Karpas-422 (cell line): ENCODE data around the gene CACNA1E. TPM values are rescaled to one million over a fixed set of nuclear protein-coding genes. Genes with fewer than 3 reads are reported as not detected.

Source experiments
- DNase-seq: peaks from one replicate; pipeline ENCODE4 v3.0.0-alpha.2; 2015
- H2AFZ ChIP-seq: fragments of 200-600 bp; sonication (generic); 2 replicates; pipeline ENCODE4 v1.6.1; 2014; ENCODE audit warnings: antibody characterized with exemption, low read length, mixed read lengths
- H3K27ac ChIP-seq: fragments of 200-600 bp; sonication (generic); 2 replicates; pipeline ENCODE4 v1.5.1; 2014; ENCODE audit warnings: mild to moderate bottlenecking, low read length, moderate library complexity
- H3K27me3 ChIP-seq: fragments of 200-600 bp; sonication (generic); 2 replicates; pipeline ENCODE4 v1.6.1; 2014; ENCODE audit warnings: low read length, mixed read lengths
- H3K36me3 ChIP-seq: fragments of 200-600 bp; sonication (generic); 2 replicates; pipeline ENCODE4 v1.6.1; 2014; ENCODE audit warnings: low read length, mixed read lengths; ENCODE audit not compliant: insufficient read depth
- H3K4me1 ChIP-seq: fragments of 200-600 bp; sonication (generic); 2 replicates; pipeline ENCODE4 v1.6.1; 2014; ENCODE audit warnings: mild to moderate bottlenecking, low read length, mixed read lengths
- H3K4me2 ChIP-seq: fragments of 200-600 bp; sonication (generic); 2 replicates; pipeline ENCODE4 v1.6.1; 2014; ENCODE audit warnings: low read length, low read depth, mild to moderate bottlenecking; ENCODE audit not compliant: poor library complexity, severe bottlenecking
- H3K4me3 ChIP-seq: fragments of 200-600 bp; sonication (generic); 2 replicates; pipeline ENCODE4 v1.5.1; 2014; ENCODE audit warnings: mild to moderate bottlenecking, antibody characterized with exemption, low read length, mixed read lengths
- H3K79me2 ChIP-seq: fragments of 200-600 bp; sonication (generic); 2 replicates; pipeline ENCODE4 v1.6.1; 2014; ENCODE audit warnings: mild to moderate bottlenecking, low read length, mixed read lengths
- H3K9ac ChIP-seq: fragments of 200-600 bp; sonication (generic); 2 replicates; pipeline ENCODE4 v1.6.0; 2014; ENCODE audit warnings: low read length
- H3K9me2 ChIP-seq: fragments of 200-600 bp; sonication (generic), shearing (Covaris generic); replicated peaks from 2 replicates; pipeline ENCODE4 v1.6.0; 2014; ENCODE audit warnings: mild to moderate bottlenecking, low read length, moderate library complexity; ENCODE audit not compliant: insufficient read depth
- H3K9me3 ChIP-seq: fragments of 300-700, 200-600 bp; sonication (generic); 2 replicates; pipeline ENCODE4 v1.6.1; 2014; ENCODE audit warnings: low read length, mixed read lengths
- H4K20me1 ChIP-seq: fragments of 200-600 bp; sonication (generic); 2 replicates; pipeline ENCODE4 v1.6.1; 2014; ENCODE audit warnings: mild to moderate bottlenecking, antibody characterized with exemption, low read length, low read depth; ENCODE audit not compliant: insufficient read depth
- total RNA-seq: library from RNA; depleted of rRNA; stranded (reverse); fragments of >200 nt; shearing (Covaris generic); gene quantifications from 2 replicates; pipeline ENCODE4 v1.2.3, GENCODE V29; 2014; ENCODE audit warnings: low replicate concordance

The CACNA1E gene
- total RNA-seq, 1 experiment from 2014 or later = not detected

GRCh38 chr1:181551754-181552153 lies 68.4 kb downstream of the CACNA1E start:
- Histone ChIP-seq H3K27me3 (no peaks in the 10 kb centered on the region), H3K9me3 (no peaks in the 10 kb centered on the region), H3K4me3 (no peak overlapping the region), H3K9me2 (no peaks in the 10 kb centered on the region), H3K4me2 (no peak overlapping the region), H2AFZ (no peak overlapping the region), H4K20me1 (no peaks in the 10 kb centered on the region), H3K27ac (no peak overlapping the region), H3K4me1 (no peaks in the 10 kb centered on the region), H3K36me3 (no peaks in the 10 kb centered on the region), H3K79me2 (no peaks in the 10 kb centered on the region), H3K9ac (no peak overlapping the region)
- DNase-seq = no peak

GRCh38 chr1:181554465-181554864 lies 71.1 kb downstream of the CACNA1E start:
- no peaks in the 10 kb centered on the region for H4K20me1 ChIP-seq
- H3K27ac ChIP-seq = no peak overlapping the region
- no peak for DNase-seq
- H3K4me1 ChIP-seq = no peaks in the 10 kb centered on the region
- H3K79me2 ChIP-seq = no peaks in the 10 kb centered on the region
- H3K9me2 ChIP-seq = no peaks in the 10 kb centered on the region
- H3K4me2 ChIP-seq = no peak overlapping the region
- no peak overlapping the region for H3K9ac ChIP-seq
- no peak overlapping the region for H2AFZ ChIP-seq
- no peaks in the 10 kb centered on the region for H3K9me3 ChIP-seq
- H3K4me3 ChIP-seq = no peak overlapping the region
- H3K27me3 ChIP-seq = no peaks in the 10 kb centered on the region
- no peaks in the 10 kb centered on the region for H3K36me3 ChIP-seq

DNA sequence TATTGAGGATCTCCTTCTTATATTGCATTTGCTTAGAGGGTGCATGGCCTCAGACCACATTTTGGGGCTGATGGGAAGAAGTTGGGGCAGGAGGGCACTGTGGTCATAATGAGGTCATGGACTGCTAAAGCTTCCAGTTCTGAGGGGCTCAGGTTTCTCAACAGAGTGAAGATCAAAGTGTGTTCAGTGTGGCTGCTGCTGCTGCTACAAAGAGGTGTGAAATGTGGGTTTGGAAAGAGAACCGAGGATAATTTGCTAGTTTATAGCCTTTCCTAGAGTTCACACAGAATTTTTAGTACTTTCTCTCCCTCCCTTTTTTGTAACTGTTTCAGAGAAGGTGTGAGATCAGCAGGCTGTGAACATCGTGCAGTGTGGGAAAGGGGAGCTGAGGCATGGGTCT lies 73.3 kb downstream of the CACNA1E start:
- no peak for DNase-seq
- H3K9me3 ChIP-seq = no peaks in the 10 kb centered on the region
- no peak overlapping the region for H3K27ac ChIP-seq
- H3K9me2 ChIP-seq = no peaks in the 10 kb centered on the region
- H4K20me1 ChIP-seq = no peaks in the 10 kb centered on the region
- no peaks in the 10 kb centered on the region for H3K36me3 ChIP-seq
- no peak overlapping the region for H3K4me3 ChIP-seq
- no peaks in the 10 kb centered on the region for H3K4me1 ChIP-seq
- H3K9ac ChIP-seq = no peak overlapping the region
- no peaks in the 10 kb centered on the region for H3K79me2 ChIP-seq
- H3K4me2 ChIP-seq = no peak overlapping the region
- H3K27me3 ChIP-seq = no peaks in the 10 kb centered on the region
- no peak overlapping the region for H2AFZ ChIP-seq

DNA sequence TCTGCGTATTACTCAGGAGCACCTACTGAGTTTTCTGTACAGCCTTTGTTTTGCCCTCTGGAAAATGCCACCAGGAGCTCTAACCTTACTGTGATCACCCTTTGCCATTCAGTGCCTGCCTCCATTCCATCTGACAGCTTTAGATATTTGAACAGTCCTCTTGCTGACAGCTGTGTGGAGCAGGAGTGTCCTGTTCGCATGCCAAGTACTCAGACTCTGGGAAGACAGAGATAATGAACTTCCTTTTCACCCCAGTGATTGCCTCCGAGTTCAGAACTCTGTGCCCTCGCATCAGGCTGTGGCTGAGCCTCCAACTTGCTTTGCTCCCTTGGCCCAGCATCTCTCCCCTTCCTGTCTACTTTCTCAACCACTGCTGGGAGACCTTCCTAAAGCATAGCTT lies 74.0 kb downstream of the CACNA1E start:
- Histone ChIP-seq H3K4me2 (no peak overlapping the region), H3K9me2 (no peaks in the 10 kb centered on the region), H3K27ac (no peak overlapping the region), H3K27me3 (no peaks in the 10 kb centered on the region), H4K20me1 (no peaks in the 10 kb centered on the region), H3K79me2 (no peaks in the 10 kb centered on the region), H3K4me1 (peaks cover 1% of the 10 kb centered on the region; the same call in 1 of the 2 replicates), H3K9ac (no peak overlapping the region), H3K36me3 (no peaks in the 10 kb centered on the region), H2AFZ (no peak overlapping the region), H3K9me3 (no peaks in the 10 kb centered on the region), H3K4me3 (no peak overlapping the region)
- DNase-seq = no peak

DNA sequence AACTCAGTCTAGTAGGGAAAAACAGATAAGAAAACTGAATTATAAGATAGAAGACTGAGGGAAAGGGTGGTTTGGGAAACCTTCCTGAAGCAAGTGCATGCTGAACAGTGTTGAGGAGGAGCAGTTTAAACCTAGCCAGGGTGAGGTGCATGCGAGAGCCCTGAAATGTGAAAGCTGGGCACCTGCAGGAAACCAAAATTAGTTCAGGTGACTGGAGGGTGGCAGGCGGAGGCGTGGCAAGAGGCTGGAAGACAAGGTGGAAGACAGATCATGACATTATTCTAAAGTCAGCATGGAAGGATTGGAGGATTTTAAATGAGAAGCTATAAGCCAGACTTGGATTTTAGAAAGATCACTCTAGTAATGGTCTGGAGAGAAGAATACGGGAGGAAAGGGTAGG lies 75.1 kb downstream of the CACNA1E start:
- no peaks in the 10 kb centered on the region for H3K27me3 ChIP-seq
- no peak for DNase-seq
- H3K9ac ChIP-seq = no peak overlapping the region
- no peaks in the 10 kb centered on the region for H3K79me2 ChIP-seq
- H3K9me2 ChIP-seq = no peaks in the 10 kb centered on the region
- H3K4me2 ChIP-seq = no peak overlapping the region
- no peaks in the 10 kb centered on the region for H3K36me3 ChIP-seq
- no peaks in the 10 kb centered on the region for H4K20me1 ChIP-seq
- H3K27ac ChIP-seq = no peak overlapping the region
- H3K4me1 ChIP-seq = peaks cover 4% of the 10 kb centered on the region; the same call in 1 of the 2 replicates
- H3K4me3 ChIP-seq = no peak overlapping the region
- H2AFZ ChIP-seq = no peak overlapping the region
- no peaks in the 10 kb centered on the region for H3K9me3 ChIP-seq

- H3K36me3 ChIP-seq = no peaks in the 10 kb centered on the region
- no peaks in the 10 kb centered on the region for H3K9me3 ChIP-seq
- DNase-seq = no peak
- H3K9me2 ChIP-seq = no peaks in the 10 kb centered on the region
- H3K27ac ChIP-seq = no peak overlapping the region
- H3K27me3 ChIP-seq = no peaks in the 10 kb centered on the region
- H3K79me2 ChIP-seq = no peaks in the 10 kb centered on the region
- no peaks in the 10 kb centered on the region for H4K20me1 ChIP-seq
- peaks cover 4% of the 10 kb centered on the region; the same call in 1 of the 2 replicates for H3K4me1 ChIP-seq
- H3K4me3 ChIP-seq = no peak overlapping the region
- no peak overlapping the region for H2AFZ ChIP-seq
- H3K4me2 ChIP-seq = no peak overlapping the region
- no peak overlapping the region for H3K9ac ChIP-seq
Measured at GRCh38 chr1:181559142-181559541, 75.8 kb downstream of the CACNA1E start.

DNA sequence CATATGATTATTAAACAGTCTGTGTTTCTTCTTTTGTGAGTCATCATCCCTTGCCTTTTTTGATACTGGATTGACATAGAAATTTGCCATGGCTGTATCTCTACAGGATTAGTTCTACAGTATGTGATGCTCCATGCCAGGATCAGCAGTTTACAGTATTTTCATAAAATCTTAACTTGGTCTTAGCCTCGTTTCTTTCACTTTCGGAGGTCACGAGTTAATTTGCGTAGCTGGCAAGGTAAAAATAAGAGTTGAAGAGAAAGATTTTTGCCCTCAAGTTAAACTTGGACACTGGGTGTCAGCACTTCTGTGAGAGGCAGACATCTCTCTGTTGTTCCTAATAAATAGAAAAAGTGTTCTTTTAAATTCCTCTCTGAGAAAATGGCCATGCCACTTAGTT lies 79.1 kb downstream of the CACNA1E start:
- no peak overlapping the region for H3K4me3 ChIP-seq
- no peaks in the 10 kb centered on the region for H4K20me1 ChIP-seq
- H3K27me3 ChIP-seq = no peaks in the 10 kb centered on the region
- no peak overlapping the region for H3K9ac ChIP-seq
- no peak overlapping the region for H2AFZ ChIP-seq
- H3K9me3 ChIP-seq = no peaks in the 10 kb centered on the region
- H3K36me3 ChIP-seq = no peaks in the 10 kb centered on the region
- H3K79me2 ChIP-seq = no peaks in the 10 kb centered on the region
- H3K27ac ChIP-seq = no peak overlapping the region
- H3K4me1 ChIP-seq = peaks cover 4% of the 10 kb centered on the region; the same call in 1 of the 2 replicates
- no peak for DNase-seq
- H3K9me2 ChIP-seq = no peaks in the 10 kb centered on the region
- H3K4me2 ChIP-seq = peak overlapping the region; percentile 28

GRCh38 chr1:181568736-181569135 lies 85.4 kb downstream of the CACNA1E start:
- H3K27me3 ChIP-seq = no peaks in the 10 kb centered on the region
- H3K9ac ChIP-seq = no peak overlapping the region
- H2AFZ ChIP-seq = no peak overlapping the region
- H3K4me1 ChIP-seq = no peaks in the 10 kb centered on the region
- H3K9me3 ChIP-seq = no peaks in the 10 kb centered on the region
- no peak overlapping the region for H3K4me2 ChIP-seq
- no peaks in the 10 kb centered on the region for H3K9me2 ChIP-seq
- no peaks in the 10 kb centered on the region for H3K79me2 ChIP-seq
- H4K20me1 ChIP-seq = no peaks in the 10 kb centered on the region
- no peak overlapping the region for H3K27ac ChIP-seq
- no peak overlapping the region for H3K4me3 ChIP-seq
- H3K36me3 ChIP-seq = no peaks in the 10 kb centered on the region
- no peak for DNase-seq

DNA sequence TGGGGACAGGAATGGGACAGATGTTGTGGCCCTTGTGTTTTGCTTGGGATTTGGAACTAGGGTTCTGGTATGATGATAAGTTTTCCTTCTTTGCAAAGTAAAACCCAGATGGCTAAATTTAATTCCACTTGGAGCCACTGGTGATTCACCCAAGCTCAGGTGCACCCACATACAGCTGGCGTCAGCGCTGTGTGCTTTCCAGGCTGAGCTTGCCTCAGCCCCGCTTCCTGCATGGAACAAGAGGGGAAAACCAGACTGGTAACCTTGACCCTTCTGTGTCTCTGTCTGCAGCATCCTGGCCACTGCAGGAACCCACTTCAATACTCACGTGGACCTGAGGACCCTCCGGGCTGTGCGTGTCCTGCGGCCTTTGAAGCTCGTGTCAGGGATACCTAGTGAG lies 94.2 kb downstream of the CACNA1E start:
- no peaks in the 10 kb centered on the region for H3K79me2 ChIP-seq
- H3K27ac ChIP-seq = no peak overlapping the region
- no peaks in the 10 kb centered on the region for H3K9me2 ChIP-seq
- H3K9ac ChIP-seq = no peak overlapping the region
- H4K20me1 ChIP-seq = no peaks in the 10 kb centered on the region
- DNase-seq = no peak
- no peaks in the 10 kb centered on the region for H3K9me3 ChIP-seq
- H3K4me3 ChIP-seq = no peak overlapping the region
- H2AFZ ChIP-seq = no peak overlapping the region
- no peaks in the 10 kb centered on the region for H3K4me1 ChIP-seq
- no peaks in the 10 kb centered on the region for H3K27me3 ChIP-seq
- no peaks in the 10 kb centered on the region for H3K36me3 ChIP-seq
- H3K4me2 ChIP-seq = no peak overlapping the region
